Measurements from ENCODE around the gene TUSC2.

TUSC2 gene

GRCh38 chr3:50327943-50328691, at the start of gene TUSC2:
Gene TUSC2, minus strand, starts transcription at chr3:50328223. Its CDS starts 124 bp downstream, at chr3:50328099.
- DNase-seq: peak; percentile 98

GRCh38 chr3:50375258-50375931, 47.4 kb upstream of the TUSC2 start:
- no peak for DNase-seq

GRCh38 chr3:50374363-50375257, 46.6 kb upstream of the TUSC2 start:
- no peak for DNase-seq

GRCh38 chr3:50373146-50374051, 45.4 kb upstream of the TUSC2 start:
- DNase-seq: no peak

- DNase-seq: no peak
These were observed 44.3 kb upstream of the TUSC2 start for GRCh38 chr3:50372349-50372748.

- no peak for DNase-seq
These were observed 43.2 kb upstream of the TUSC2 start for GRCh38 chr3:50371133-50371685.

- DNase-seq: no peak
These were observed 42.6 kb upstream of the TUSC2 start for GRCh38 chr3:50370594-50370993.

- no peak for DNase-seq
These were observed 41.1 kb upstream of the TUSC2 start for GRCh38 chr3:50369012-50369670.

GRCh38 chr3:50365842-50366220, 37.8 kb upstream of the TUSC2 start:
- DNase-seq: no peak

- peak; percentile 95 for DNase-seq
These were observed 37.2 kb upstream of the TUSC2 start for GRCh38 chr3:50365080-50365841.

GRCh38 chr3:50364573-50365079, 36.6 kb upstream of the TUSC2 start:
- DNase-seq: no peak

GRCh38 chr3:50359760-50360110, 31.7 kb upstream of the TUSC2 start:
- no peak for DNase-seq

GRCh38 chr3:50358911-50359759, 31.1 kb upstream of the TUSC2 start, which contains the start of gene TMEM115:
Gene TMEM115, minus strand, starts transcription at chr3:50359521. Its CDS starts 458 bp downstream, at chr3:50359063.
- peak; percentile 99 for DNase-seq

GRCh38 chr3:50358355-50358910, 30.4 kb upstream of the TUSC2 start:
- no peak for DNase-seq

- no peak for DNase-seq
These were observed 29.5 kb upstream of the TUSC2 start for GRCh38 chr3:50357481-50357880.

GRCh38 chr3:50356553-50356952, 28.5 kb upstream of the TUSC2 start:
- no peak for DNase-seq

- DNase-seq: no peak
These were observed 28.0 kb upstream of the TUSC2 start for GRCh38 chr3:50355829-50356552.

GRCh38 chr3:50354850-50355249, 26.8 kb upstream of the TUSC2 start:
- DNase-seq: no peak

All from islet precursor cell (in vitro differentiated cells).